HG02571 (cell line): ENCODE data around the gene COL12A1.

Source experiments
- ATAC-seq: cut with Tn5 transposase; IDR thresholded peaks from one replicate; pipeline ENCODE4 v1.9.1; 2021; ENCODE audit warnings: mild to moderate bottlenecking, moderate library complexity; ENCODE audit not compliant: unreplicated experiment

COL12A1 gene

DNA sequence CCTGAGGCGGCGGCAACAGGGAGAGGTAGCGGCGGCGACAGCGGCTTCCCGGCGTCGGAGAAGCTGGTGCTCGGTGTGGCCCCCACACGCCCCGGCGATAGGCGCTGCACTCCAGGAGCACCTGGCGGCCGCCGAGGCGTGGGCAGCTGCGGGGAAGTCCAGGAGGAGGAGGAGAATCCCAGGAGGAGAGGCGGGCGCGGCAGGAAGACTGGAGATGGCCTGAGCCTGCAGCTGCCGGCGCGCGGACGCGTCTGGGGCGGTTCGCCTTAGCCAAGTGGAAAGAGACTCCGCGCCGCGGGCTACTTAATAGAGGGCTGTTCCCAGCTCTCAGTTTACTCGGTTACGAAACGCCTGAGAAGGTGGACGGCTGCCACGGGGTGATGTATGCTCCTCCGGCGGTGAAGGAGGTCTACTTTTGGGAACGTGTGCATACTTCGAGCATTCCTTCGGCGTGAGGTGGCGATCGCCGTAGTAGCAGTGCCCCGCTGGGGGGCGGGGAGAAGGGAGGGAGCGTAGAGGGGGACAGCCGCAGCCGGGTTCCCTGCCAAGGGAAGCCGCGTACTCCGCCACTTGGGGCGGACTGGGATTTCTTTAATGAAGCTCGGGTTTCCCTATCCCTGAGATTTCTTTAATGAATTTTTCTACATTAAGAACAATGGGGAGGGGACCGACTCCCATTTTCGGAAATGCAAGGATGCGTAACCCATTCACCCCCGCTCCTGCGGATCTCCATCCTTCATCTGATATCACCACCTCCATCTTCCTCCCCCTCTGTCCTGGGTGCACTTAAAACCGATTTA is at the start of gene COL12A1:
COL12A1 (minus strand) TSS at position 278 of the 800 bp plus-strand sequence. CDS start 3,261 bp downstream, outside the sequence.
- no peak for ATAC-seq

DNA sequence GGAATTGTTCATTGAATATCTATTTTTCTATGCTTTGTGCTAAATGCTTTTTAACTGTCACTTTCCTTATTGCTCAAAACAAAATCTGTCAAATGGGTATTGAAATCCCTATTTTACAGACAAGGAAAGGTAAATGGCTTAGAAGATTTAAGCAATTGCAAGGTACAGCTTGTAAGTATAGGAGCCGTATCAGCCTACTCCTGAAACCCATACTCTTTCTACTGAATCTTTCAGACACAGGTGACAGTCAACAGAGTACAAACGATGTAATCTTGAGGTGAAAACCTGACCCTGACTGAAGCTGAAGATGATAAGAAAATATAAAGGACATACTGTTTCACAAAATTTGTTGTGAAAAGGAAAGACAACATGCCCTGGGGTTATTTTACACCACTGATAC is 44.7 kb upstream of the COL12A1 start:
- ATAC-seq, result no peak

DNA sequence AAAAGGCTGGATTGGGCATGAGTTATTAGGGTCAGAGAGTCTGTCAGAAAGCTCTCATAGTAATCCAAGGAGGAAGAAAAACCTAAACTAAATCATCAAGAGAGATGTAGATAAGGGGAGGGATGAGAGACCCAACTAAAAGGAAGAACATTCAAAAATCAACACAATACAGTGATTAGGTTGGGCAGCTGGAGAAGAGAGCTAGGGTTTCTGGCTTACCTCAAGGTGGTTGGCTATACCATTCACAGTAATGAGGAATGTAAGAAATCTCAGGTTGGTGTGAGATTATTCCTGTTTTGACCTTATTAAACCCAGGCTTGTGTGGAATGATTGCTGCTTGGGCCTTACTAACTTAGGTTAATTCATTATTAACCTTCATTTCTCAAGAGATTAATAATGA is 44.0 kb upstream of the COL12A1 start:
- no peak for ATAC-seq

DNA sequence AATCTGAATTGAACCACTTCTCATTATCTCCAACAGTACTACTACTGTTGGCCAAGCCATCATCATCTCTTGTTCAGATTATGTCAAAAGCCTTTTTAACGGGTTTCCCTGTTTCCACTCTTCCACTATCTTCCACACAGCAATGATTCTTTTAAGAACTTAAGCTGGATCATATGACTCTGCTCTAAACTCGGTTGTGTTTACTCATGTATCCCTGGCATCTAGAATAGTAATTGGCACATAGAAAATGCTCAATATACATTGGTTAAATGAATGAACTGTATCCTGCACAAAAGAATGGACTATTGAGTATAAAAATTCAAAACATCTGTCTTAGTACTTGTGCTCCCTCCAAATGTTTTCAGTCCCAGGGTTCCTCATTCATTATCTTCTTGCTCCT is 40.5 kb upstream of the COL12A1 start:
- no peak for ATAC-seq

DNA sequence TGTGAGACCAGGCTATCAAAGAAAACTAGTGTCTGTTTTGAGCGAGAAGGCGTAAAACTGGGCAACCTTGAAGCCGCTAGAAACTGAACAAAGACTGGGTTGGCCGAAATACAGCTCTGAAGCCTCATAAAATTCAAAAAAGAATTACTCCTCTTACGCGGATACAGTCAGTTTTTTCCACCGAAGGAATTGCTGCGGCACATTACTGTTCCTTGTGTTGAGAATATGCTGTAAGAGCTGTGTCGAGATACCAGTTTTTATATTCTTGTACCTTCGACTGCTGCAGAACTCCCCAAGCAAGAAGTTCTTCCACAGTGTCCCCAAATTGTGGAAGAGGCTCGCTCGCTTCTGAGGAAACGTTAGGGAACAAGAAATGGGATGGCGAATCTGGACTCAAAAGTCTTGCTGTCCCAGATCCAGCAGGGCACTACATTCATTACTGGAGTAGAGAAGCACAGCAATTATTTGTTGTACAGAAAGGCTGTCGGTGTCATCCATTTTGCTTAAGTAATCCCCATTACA is 38.3 kb upstream of the COL12A1 start:
- ATAC-seq, result no peak

DNA sequence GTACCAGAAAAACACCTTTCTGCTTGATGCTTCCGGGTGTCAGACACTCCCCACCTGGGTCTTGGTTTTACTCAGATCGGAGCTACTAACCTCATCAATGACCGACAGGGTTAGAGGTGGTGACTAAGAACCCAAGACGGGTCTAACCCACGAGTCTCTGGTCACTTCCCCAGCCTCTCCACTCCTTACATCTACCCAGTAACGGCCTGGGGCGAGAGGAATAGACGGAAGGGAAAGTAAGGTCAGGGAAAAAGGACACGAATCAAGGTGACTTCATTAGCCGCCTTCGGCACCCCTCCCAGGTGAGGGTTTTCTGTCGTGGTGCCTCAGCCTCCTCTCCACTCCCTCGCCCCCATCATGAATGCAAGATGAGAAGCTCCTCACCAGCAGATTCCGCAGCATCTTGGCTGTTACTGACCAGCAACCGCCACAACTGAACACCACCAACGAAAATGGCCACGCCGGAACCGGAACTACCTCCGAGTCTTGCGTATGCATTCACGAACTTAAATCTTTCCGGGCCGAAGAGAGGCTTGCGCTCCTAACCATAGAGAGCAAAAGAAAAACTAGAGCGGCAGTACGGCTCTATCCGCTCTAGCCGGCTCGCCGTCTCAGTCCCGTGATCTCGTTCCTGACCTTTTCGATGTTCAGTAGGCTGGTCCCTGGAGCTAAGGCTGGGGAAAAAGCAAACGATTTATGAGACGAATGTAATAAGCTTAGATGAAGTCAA is 37.6 kb upstream of the COL12A1 start, which contains the start of gene COX7A2:
COX7A2 (minus strand) TSS at position 469 of the 730 bp plus-strand sequence; CDS start at position 402, 67 bp downstream.
- ATAC-seq, result peak; percentile 97

DNA sequence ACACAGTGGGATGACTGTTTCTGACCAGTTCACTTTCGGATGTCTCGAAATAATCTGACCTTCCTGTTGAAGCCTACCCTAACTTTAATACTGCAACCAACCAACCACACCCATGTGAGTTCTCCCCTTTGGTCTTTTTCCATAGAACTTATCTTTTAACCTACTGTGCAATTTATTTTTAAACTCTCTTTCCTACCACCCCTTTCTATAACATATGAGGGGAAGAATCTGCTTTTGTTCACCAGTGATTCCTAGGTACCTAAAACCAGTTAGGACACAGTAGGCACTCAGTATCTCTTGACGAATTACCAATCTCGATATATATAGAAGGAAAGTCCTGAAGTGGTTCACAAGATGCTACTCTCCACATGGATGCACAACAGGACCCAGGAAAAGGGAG is 30.8 kb upstream of the COL12A1 start:
- no peak for ATAC-seq

DNA sequence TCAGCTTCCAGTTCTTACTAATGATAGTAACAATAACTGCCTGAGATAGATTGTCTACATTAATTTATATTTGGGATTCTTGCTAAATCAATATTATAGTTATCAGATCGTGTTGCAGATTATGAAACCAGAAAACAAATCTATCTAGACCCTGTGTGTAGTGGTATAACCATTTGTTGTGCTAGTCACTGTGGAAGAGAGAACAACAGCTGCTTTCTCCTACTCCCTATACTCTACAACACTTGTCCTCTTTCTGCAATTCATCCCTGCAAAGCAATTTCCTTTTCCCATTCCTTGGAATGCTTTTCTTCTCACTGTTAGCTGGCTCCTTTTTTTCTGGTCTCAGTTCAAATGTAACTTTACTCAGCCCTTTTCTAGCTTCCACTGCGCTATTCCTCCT is 29.4 kb upstream of the COL12A1 start:
- no peak for ATAC-seq

DNA sequence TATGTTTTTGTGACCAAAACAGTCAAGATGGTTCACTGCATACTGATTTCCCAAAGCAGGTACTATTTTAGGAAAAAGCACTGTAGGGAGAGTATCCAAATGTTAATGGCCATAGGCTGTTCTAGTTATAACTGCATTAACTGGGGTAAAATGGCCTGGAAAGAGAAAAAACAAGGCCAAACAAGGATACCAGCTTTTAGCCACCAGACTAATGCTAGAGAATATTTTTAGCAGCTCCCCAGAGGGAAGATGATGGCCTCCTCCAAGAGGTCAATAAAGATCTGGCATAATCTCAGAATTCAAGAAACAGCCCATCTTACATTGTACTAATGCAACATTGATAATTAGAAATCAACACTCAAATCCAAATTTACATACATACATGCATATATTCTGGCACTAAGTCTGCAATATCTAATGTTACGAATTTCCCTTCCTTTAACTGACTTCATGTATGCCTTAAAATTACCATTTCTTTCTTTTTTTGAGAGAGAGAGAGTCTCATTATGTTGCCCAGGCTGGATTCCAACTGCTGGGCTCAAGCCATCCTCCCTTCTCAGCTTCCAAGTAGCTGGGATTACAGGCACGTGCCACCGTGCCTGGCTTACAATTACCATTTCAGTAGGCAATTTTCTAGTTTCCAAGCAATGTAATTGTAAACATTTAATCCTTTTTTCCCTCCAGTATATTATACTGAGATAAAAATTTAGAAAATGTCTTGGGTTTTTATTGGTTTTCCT is 28.4 kb upstream of the COL12A1 start:
- no peak for ATAC-seq

DNA sequence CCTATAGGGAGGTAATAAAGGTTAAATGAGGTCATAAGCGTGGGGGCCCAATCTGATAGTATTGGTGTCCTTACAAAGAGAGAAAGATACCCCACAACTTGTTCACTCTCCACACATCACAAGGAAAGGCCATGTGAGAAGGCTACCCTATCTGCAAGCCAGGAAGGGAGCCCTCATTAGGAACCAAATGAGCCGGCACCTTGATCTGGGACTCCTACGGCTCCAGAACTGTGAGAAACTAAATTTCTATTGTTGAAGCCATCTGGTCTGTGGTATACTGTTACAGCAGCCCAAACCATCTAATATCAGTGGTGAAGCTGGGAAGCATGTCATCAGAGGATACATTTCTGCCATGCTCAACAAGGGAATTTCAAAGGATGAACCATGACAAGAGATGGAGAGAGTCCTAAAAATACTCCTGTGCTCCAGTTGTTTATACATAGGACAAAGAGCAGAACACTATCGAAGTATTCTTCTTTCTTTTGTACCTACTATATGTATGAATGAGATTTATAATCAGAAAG is 27.3 kb upstream of the COL12A1 start:
- ATAC-seq, result no peak

DNA sequence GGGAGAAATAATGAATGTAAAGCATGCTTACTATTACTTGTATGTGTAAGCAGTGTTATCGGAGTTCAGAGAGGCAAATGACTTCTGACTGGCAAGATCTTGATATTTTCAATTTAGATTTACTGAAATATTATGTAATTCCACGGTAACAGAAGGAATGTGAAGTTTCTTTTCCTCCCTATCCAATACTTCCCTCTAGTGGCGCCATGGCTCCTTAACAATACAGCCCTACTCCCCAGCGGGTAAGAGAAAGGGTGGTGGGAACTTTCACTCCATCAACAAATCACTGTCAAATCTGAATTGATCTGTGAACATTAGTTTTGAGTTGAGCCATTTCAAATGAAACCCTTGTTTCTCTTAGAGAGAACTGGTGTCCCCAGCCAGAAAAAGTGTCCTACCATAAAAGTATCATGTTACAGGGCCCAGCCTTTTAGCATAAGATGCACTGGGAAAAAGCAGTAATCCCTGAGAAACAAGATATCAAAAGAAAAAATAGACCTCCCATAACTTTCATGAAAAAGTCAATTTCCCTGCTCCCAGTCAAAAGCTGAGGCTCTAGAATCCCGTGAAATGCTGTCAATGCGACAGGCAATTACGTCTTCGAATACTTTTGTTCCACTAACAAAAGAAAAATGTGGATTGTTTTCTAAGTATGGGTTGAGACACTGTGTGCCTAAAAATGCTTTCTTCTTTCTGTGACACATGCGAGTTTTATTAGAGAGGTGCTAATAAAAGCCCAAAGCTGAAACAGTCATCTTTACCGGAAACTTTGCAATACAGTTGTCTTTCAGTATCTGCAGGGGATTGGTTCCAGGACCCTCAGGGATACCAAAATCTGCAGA is 24.9 kb upstream of the COL12A1 start:
- no peak for ATAC-seq

DNA sequence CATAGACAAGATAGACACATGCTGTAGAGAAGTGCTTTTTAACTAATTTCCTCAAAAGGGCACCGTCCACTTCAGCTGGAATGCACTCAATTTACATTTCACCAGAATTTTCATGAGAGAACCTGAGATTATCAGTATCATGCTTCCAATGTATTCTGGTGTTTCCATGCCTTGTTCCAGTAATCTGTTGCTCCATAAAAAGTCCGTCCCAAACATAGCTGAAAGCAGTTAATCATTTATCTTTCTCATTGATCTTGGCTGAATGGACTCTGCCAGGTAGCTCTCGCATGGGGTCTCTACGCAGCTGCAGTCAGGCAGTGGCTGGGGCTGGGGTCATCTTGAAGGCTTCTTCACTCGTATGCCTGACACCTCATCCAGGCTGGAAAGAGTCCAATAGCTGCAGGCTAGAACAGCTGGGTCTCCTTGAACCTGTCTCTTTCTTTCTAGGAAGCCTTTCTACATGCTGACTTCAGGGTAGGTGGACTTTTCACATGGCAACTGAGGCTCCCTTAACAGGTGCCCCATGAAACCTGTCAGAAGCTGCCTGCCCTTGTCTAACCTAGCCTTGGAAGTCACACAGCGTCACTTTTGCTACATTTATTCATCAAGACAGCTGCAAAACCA is 18.6 kb upstream of the COL12A1 start:
- ATAC-seq, result no peak

DNA sequence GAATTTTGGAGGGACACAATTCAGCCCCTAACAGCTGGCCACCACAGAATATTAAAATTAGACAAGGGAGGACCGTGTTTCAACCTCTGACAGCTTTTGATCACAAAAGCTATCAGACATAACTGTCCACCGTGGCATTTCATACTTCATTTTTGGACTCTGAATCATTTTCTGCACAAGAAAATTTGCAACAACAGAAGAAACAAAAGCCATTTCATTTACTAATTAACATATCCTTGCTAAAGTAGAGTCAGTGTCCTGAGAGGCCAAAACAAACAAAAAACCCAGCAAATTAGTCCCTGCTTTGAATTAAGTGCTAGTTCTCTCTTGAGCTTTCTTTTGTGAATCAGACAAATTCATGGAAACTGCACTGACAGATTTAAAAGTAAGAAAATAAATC is 17.6 kb upstream of the COL12A1 start:
- ATAC-seq, result no peak

DNA sequence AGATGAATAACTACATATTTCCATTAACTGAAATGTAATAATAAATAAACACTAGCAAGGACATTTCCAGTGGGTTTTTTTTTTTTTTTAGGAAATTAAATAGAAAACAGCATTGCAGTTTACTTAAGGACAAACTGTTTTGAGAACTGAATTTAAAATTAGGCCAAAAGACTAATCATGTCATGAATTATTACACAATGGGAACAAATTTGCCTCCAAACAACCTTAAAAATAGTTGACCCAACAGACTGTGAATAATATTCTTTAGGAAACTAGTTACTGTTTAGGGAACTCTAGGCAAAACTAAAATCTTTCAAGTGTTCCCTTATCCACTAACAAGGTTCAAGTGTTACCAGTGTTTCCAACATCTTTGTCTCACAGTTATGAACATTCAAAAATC is 16.4 kb upstream of the COL12A1 start:
- ATAC-seq, result no peak

DNA sequence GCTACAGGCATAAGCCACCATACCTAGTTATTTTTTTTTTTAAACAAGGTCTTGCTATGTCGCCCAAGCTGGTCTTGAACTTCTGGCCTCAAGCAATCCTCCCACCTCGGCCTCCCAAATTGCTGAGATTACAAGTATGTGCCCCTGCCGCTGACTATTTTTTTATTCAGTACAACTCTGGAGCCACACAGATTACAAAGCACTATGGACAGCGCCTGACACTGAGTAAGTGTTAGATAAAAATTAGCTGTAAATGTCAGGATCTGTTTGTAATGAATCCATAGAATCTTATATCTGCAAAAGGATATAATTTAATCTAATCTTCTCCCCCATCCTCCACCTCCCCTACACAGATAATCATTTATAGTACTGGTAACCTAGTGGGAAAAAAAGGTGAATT is 15.3 kb upstream of the COL12A1 start:
- ATAC-seq, result no peak

DNA sequence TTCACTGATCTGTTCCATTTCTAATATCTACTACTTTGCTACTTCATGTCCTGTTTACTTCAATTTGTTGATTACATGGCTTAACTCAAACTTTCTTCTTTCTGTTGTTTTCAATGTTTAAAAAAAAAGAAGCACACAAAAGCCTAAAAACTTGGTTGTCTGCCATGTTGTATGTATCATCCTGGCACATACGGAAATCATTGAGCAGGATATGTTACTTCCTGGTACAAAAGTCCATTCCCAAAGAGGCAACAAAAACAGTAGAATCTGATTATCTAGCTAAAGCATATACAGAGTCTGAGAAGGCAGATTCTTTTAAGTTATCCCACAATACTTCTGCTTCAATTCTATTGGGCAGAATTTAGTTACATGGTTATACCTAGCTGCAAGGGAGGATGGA is 14.5 kb upstream of the COL12A1 start:
- no peak for ATAC-seq

DNA sequence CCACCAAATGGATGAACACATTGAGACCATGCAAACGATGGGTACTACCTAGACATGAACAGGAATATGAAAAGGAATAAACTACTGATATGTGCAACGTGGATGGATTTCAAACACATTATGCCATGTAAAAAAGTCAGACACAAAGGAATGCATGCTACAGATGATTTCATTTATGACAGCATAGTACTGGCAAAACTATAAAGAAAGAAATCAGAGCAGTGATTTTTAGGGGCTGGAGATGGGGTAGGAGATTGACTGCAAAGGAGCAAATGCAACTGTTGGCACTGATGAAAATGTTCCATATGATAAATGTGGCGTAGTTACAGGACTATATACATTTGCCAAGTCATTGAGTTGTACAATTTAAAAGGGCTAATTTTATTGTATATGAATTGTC is 13.4 kb upstream of the COL12A1 start:
- no peak for ATAC-seq

DNA sequence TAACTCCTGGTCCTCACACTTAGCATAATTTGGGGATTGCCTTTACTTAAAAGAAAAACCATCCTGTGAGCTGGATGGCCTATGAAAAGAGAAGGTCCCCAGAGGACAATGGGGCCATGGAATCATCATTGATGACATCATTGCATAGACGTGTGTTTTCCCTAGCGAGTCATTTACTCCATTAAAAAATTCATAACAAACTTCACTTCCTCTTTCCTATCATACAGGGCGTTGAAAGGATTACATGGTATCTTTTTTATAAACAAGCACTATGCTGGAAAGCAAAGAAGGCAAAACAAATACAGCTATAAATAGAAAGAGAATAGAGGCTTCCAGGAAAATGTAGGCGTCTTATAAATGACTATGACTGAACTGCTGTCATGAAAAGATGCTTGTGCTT is 11.3 kb upstream of the COL12A1 start:
- ATAC-seq, result no peak

DNA sequence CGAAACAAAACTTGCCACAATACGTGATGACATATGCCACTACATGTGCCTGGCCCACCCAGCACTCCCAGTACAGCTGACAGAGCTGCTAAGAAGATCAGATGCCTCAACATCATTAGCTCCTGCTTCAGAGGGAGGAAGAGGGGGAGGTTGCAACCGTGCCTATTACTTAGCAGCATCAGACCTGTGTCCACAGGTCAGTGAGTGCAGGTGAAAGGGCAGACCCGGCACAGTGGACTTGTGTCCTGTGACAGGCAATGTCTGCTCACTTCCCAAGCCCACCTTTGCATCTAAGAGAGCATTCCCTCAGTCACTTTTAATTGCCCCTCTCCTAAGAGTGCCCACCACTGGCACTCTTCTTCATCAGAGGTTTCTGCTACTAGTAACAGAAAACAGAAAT is 9.4 kb upstream of the COL12A1 start:
- ATAC-seq, result no peak

DNA sequence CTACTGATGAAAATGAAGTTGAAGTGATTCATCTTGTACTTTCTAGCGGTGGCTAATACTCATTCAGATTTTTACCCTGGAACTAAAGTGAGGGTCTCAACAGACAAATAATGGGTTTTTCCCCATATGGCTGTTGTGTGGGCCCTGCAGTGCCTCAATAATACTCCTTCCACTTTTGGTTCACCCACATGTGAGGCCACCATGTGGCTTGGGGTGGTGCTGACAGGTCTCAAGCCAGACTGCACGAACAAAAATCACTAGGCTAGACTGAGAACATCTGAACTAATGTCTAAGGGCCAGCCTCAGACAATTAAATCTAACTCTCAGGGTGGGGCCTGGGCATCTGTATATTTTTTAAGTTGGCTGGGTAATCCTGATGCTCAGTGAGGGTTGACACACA is 7.9 kb upstream of the COL12A1 start:
- ATAC-seq, result no peak
